Astrocyte (in vitro differentiated cells and primary cell): Measurements from ENCODE around the gene CCDC8. TPM values are rescaled to one million over a fixed set of nuclear protein-coding genes. Genes with fewer than 3 reads are reported as not detected.

ENCODE experiments used
- total RNA-seq: library from RNA; stranded (reverse); gene quantifications from 2 replicates; pipeline ENCODE4 v1.2.1, GENCODE V29; 2021

The CCDC8 gene
- total RNA-seq, 1 donor from 2014 or later, result 35.5 TPM

Other genes starting within 250 kb of the CCDC8 start
- gene IGFL1, start 183.8 kb downstream of the CCDC8 start, total RNA-seq, result not detected in 2 replicates
- 12.6 and 15.6 TPM in 2 replicates for gene HIF3A, start 116.5 kb downstream of the CCDC8 start, total RNA-seq
- gene PPP5C, start 66.5 kb downstream of the CCDC8 start, total RNA-seq, result 68.8 and 70.9 TPM in 2 replicates
- gene PNMA8C, start 15.4 kb upstream of the CCDC8 start, total RNA-seq, result 0.55 and 0.98 TPM in 2 replicates
- 12.1 and 12.7 TPM in 2 replicates for gene PNMA8A, start 58.0 kb upstream of the CCDC8 start, total RNA-seq
- 1.7 and 1.9 TPM in 2 replicates for gene PNMA8B, start 82.3 kb upstream of the CCDC8 start, total RNA-seq
- 334 and 343 TPM in 2 replicates for gene CALM3, start 187.8 kb upstream of the CCDC8 start, total RNA-seq
- gene PTGIR, start 211.5 kb upstream of the CCDC8 start, total RNA-seq, result 0.50 and 0.52 TPM in 2 replicates
- gene GNG8, start 222.6 kb upstream of the CCDC8 start, total RNA-seq, result not detected in 2 replicates
- gene DACT3, start 247.6 kb upstream of the CCDC8 start, total RNA-seq, result 19.8 and 27.7 TPM in 2 replicates